HG02981 (cell line): Measurements from ENCODE around the gene ALDH3B1.

Experiments
- ATAC-seq: cut with Tn5 transposase; IDR thresholded peaks from one replicate; pipeline ENCODE4 v1.9.1; 2021; ENCODE audit warnings: mild to moderate bottlenecking, moderate library complexity; ENCODE audit not compliant: unreplicated experiment

Gene ALDH3B1

DNA sequence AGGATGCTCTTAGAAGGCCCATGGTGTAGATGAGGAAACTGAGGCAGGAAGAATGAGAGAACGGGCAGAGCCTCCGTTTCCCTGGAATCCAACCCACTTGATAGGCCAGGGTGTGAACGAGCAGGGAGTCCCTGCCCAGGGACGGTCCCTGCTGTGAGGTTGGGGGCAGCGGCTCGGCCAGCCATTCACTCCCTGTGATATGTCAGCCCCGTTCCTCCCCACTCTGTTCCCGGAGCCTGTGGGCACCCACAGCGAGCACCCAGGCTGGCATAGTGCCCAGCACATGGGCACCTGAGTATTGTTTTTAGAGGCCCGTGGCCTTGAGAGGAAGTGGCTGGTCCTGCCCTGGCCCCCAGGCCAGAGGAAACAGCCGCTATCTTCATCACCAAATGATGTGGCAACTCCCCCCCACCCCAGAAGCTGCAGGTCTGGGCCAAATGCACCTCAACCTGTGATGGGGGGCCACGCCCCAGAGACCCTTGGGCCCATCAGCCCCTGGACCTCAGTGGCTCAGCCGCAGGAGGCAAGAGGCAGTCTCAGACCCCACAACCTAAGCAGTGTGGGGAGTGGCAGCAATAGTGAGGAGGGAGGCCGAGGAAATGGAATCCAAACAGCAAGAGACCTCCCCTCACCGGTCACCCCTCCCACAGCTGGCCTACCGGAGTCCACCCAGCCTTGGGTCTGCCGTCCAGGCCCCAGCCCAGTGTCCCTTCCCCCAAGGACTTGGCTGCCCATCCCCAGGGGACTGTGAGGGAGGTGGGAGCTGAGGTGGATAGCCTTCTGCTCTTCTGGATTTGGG, 2.1 kb downstream of the ALDH3B1 start:
- ATAC-seq: no peak

DNA sequence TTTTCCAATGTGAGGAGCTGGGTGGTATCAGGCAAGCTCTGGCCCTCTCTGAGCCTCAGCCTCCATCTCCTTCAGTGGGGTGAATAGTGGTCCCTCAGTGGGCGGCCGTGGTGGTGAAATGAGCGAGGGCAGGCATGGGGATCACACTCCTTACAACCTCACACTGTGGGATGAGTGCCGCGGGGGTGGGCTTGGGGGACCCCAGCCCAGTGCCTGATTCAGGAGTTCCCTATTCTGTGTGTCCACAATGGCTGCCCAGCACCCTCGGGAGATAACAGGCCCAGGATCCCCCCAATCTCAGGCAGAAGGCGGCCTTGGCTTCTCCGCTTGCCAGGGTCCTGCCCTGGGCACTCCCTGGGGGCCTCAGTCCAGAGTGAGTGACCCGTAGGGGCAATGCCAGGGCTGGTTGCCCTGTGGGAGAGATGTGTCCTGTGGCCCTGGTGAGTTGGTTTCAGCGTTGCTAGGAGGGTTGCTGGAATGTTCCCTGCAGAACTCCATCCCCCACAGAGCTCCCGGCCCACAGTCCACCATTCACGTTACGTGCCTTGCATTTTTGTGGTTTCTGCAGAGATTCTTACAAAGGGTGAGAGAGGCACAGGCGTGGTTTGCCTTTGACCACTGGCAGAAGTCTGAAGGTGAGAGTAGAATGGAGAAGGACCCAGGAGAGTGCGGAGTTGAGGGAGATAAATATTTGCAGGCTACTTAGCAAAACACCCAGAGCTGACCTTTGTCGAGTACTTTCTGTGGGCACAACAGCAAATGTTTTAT, 2.9 kb downstream of the ALDH3B1 start:
- no peak for ATAC-seq

DNA sequence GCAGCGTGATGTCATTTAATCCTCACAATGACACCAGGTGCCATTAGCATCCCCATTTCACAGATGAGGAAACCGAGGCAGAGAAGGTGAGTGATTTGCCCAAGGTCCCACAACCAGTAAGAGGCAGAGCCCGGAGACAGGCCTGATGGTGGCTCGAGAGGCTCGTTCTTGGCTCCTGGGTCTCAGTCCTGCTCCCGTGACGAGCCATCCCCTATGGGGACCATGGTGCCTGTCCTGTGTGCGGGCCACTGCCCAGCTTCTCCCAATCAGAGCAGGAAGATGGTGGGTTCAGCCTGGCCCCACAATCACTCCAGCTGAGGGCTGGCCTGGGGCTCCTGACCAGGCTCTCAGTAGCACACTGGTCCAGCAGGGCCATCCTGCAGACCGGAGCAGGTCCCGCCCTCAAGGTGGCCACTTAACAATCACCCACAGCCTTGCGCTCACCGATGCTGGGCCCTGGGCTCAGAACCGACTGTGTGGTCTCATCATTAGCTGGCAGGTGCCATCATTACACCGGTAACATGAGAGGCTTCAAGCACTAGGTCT, 3.6 kb downstream of the ALDH3B1 start:
- no peak for ATAC-seq

- no peak for ATAC-seq
These were observed 4.2 kb downstream of the ALDH3B1 start for GRCh38 chr11:68014157-68014946.

DNA sequence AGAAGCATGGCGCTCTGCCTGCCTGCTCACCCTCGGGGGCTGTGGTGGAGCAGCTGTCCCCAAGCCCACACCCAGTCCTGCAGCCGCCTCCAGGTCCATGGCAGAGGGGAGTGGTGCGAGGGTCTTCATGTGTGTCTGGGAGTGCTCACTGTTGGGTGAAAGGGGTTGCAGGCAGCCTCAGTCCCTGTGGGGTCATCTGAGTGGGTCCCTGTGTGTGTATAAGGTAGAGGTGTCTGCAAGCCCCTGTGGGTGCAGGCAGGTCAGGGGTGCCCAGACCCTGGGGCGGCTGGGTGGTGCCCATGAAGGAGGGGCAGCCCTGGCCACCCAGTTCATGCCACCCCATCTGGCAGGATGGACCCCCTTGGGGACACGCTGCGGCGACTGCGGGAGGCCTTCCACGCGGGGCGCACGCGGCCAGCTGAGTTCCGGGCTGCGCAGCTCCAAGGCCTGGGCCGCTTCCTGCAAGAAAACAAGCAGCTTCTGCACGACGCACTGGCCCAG, 4.9 kb downstream of the ALDH3B1 start:
- no peak for ATAC-seq

- no peak for ATAC-seq
These were observed 5.3 kb downstream of the ALDH3B1 start for GRCh38 chr11:68015467-68015866.

DNA sequence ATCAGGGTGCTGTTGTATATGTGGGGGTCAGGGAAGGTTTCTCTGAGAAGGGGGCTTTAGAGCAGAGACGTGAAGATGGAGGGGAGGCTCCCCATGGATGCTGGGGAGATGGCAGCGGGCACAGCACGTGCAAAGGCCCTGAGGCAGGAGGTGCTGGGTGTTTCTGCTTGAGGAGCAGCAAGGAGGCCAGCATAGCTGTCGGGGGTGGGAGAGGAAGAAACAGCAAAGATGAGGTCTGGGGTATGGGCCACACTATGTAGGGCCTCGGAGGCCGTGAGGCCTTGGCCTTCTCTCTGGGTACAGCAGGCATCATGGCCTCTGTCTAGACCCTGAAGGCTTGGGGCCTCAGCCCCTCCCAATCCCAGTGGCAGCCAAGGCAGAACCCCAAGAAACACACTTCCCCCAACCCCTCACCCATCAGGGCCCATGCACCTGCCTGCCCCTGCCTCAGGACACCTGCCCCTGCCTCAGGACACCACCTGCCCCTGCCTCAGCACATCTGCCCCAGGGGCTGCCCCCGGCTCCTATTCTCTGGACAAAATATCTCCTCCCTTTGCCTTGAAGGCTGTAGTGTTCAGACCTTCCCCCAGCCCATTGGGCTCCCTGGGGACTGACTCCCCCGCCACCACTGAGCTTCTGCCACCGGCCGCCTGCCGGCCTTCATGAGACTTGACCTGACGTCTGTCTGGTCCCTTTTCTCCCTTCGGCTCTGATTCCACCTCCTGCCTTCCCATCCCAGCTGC, 6.2 kb downstream of the ALDH3B1 start:
- no peak for ATAC-seq

DNA sequence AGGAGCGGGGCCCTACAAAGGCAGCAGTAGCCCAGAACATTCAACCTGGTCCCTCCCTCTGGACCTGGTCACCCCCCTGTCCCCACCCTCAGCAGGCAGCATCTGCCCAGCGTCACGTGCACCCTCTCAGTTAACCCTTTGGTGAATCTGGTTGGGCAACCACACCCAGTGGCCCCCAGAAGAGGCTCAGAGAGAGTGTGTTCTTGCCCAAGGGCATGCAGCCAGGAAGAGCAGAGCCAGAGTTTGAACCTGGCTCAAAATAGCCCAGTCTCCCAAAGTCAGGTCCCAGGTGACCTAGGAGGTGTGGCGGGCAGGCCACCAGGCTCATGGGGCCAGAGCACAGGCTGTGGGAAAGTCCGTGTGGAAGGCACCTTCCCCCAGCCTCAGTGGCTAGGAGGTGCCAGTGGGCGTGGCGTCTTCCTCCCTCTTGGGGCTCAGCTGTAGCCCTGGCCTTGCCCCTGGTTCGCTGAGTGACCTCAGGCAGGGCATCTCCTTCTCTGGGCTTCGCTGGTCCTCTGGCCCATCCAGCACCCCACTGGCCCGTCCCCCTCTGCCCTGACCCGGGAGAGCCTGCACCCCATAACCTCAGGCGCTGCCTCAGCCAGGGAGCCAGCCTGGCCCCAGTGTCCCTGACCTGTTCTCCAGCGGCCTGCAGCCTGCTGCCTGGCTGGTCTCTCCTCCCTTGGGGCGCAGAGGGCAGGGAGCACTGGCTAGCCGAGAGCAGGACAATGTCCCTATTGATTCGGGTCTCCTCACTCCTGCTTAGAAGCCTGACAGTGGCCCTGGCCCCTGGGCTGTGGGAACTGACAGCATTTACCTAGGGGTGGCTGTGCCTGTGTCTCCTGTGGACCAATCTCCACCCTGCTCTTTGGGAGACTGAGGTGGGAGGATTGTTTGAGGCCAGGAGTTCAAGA, 7.0 kb downstream of the ALDH3B1 start:
- no peak for ATAC-seq

- no peak for ATAC-seq
These were observed 8.0 kb downstream of the ALDH3B1 start for GRCh38 chr11:68017980-68018729.

DNA sequence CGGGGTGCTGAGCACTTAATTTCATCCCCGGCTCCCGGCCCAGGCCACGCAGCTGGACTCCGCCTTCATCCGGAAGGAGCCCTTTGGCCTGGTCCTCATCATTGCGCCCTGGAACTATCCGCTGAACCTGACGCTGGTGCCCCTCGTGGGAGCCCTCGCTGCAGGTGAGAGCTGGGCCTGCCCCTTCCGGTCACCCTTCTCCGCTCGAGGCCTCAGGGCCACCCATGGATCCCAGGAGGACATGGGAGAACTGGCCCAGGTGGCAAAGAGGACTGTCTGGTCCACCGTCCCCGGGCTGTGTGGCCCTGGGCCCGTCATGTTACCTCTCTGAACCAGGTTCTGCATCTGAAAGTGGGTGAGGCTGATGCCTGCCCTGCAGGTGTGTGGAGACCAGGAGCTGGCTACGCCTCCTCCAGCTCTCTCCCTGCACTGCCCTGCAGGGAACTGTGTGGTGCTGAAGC, 8.6 kb downstream of the ALDH3B1 start:
- ATAC-seq: no peak

- no peak for ATAC-seq
These were observed 9.4 kb downstream of the ALDH3B1 start for GRCh38 chr11:68019486-68019885.

GRCh38 chr11:68020575-68020974, 10.4 kb downstream of the ALDH3B1 start:
- no peak for ATAC-seq

DNA sequence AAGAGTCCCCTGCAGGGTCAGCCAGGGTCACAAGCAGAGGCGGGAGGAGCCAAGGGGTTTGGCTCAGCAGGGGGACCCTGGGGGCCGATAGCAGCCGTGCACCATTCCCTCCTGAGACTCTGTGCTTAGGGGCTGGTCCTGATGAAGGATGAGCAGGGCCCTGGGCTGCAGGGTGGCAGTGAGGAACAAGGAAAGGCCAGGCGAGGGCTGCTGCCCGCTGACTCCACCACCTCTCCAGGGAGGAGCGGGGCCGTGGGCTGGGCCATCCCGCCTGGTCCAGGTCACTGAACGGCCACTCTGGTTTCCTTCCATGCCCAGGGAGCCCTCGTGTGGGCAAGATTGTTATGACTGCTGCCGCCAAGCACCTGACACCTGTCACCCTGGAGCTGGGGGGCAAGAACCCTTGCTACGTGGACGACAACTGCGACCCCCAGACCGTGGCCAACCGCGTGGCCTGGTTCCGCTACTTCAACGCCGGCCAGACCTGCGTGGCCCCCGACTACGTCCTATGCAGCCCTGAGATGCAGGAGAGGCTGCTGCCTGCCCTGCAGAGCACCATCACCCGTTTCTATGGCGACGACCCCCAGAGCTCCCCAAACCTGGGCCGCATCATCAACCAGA, 11.2 kb downstream of the ALDH3B1 start:
- no peak for ATAC-seq

DNA sequence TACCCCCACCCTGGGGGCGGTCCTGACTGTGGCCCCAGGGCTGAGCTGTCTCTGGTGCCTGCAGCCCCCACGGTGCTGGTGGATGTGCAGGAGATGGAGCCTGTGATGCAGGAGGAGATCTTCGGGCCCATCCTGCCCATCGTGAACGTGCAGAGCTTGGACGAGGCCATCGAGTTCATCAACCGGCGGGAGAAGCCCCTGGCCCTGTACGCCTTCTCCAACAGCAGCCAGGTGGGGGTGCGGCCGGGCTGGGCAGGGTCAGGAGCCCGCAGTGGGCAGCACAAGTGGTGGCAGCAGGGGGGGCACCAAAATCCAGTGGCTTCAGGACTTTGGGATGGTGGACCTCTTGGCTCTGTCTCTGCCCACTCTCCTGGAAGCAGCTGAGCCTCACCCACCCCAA, 12.4 kb downstream of the ALDH3B1 start:
- no peak for ATAC-seq

- no peak for ATAC-seq
These were observed 14.4 kb downstream of the ALDH3B1 start for GRCh38 chr11:68024508-68024907.

DNA sequence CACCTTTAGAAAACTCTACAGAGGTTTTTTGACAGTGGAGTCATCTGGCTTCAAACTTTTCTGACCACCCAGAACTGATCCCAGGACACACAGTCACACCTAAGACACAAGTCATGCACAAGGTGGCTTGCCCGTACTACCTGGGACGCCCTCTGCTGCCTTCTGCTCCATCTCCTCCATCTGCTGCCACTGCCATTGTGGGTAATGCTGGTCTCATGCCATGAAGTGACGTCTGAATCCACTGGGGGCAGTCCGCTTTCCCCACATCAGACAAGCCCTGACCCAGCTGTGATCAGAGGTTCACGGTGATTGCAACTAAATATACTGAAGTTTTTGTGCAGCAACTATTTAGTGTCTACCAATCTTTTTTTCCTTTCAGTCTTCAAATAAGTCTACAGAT, 14.9 kb downstream of the ALDH3B1 start:
- no peak for ATAC-seq

- ATAC-seq: no peak
These were observed 16.4 kb downstream of the ALDH3B1 start for GRCh38 chr11:68026391-68027105.
